ENCODE data around the gene CPN2. TPM values are rescaled to one million over a fixed set of nuclear protein-coding genes. Genes with fewer than 3 reads are reported as not detected.

The CPN2 gene
- total RNA-seq, 2 experiments from 2014 or later = not detected

- Mint-ChIP-seq H3K4me1 (ENCODE audit: low read depth) (peaks cover 38% of the 10 kb centered on the region), H3K27me3 (peaks cover 4% of the 10 kb centered on the region), H3K36me3 (peaks cover 3% of the 10 kb centered on the region), H3K4me3 (peak overlapping the region; percentile 30), H3K27ac (peak overlapping the region; percentile 85), H3K9me3 (peaks cover 4% of the 10 kb centered on the region)
- ChIA-PET POLR2A (no interaction called here), CTCF (interaction anchor here (0.7 to 4.7 kb wide), 4 partner anchors 9 to 641 kb away, joined by 3 to 40 read pairs (median 3); no protein-coding TSS in a partner anchor)
- intact Hi-C loops (cut with micrococcal nuclease) = loop anchor here (1.0 to 10.0 kb wide), 6 partner anchors 52 to 714 kb away; partner anchors contain the start of genes HES1 and OPA1
- DNase-seq = peak; percentile 74
These were observed 44.1 kb downstream of the CPN2 start for GRCh38 chr3:194306771-194307640.

GRCh38 chr3:194306109-194306686, 44.9 kb downstream of the CPN2 start:
- Mint-ChIP-seq H3K36me3 (peaks cover 3% of the 10 kb centered on the region), H3K27ac (peak overlapping the region; percentile 85), H3K4me1 (ENCODE audit: low read depth) (peaks cover 38% of the 10 kb centered on the region), H3K9me3 (peaks cover 4% of the 10 kb centered on the region), H3K27me3 (peaks cover 2% of the 10 kb centered on the region), H3K4me3 (peak overlapping the region; percentile 30)
- POLR2A ChIA-PET = no interaction called here
- peak; percentile 77 for DNase-seq
- CTCF ChIA-PET = interaction anchor here (1.3 to 4.7 kb wide), 2 partner anchors 10 to 525 kb away, joined by 3 to 40 read pairs; no protein-coding TSS in a partner anchor
- intact Hi-C loops (cut with micrococcal nuclease) = loop anchor here (2.0 to 10.0 kb wide), 4 partner anchors 51 to 234 kb away; partner anchors contain the start of gene HES1

GRCh38 chr3:194305356-194306108, 45.6 kb downstream of the CPN2 start:
- H3K4me1 Mint-ChIP-seq (ENCODE audit: low read depth) = peaks cover 38% of the 10 kb centered on the region
- peak; percentile 8 for DNase-seq
- POLR2A ChIA-PET = no interaction called here
- peak overlapping the region; percentile 6 for H3K27ac Mint-ChIP-seq
- peaks cover 3% of the 10 kb centered on the region for H3K36me3 Mint-ChIP-seq
- CTCF ChIA-PET = interaction anchor here (4.7 kb wide), 1 partner anchor 10 kb away, joined by 40 read pairs; no protein-coding TSS in a partner anchor
- peaks cover 4% of the 10 kb centered on the region for H3K9me3 Mint-ChIP-seq
- intact Hi-C loops (cut with micrococcal nuclease) = loop anchor here (2.0 to 10.0 kb wide), 4 partner anchors 51 to 233 kb away; partner anchors contain the start of gene HES1
- no peak overlapping the region for H3K4me3 Mint-ChIP-seq
- peaks cover 2% of the 10 kb centered on the region for H3K27me3 Mint-ChIP-seq

DNA sequence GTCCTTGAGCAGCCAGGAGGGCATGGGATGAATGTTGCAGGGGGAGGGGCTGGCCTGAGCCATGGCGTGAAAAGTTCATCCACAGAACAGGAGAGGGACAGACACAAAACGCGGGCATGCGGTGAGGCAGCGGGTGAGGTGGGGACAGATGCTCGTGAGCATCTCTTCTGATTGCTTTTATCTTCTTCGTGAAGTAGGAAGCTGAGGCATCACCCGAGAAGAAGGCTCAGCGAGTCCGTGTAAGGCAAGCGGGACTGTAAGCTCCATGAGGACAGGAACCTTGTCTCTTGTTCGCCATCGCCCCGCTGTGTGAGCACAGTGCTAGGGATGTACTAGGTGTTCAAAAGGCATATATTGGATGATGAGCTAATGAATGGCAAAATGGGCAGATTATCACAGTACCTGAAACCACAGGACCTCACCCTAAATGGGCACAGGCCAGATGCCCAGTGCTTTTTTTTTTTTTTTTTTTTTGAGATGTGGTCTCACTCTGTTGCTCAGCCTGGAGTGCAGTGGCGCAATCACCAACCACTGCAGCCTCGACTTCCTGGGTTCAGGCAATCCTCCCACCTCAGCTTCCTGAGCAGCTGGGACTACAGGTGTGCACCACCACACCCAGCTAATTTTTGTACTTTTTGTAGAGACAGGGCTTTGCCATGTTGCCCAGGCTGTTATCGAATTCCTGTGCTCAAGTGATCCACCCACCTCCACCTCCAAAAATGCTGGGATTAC, 46.8 kb downstream of the CPN2 start:
- intact Hi-C loops (cut with micrococcal nuclease) = loop anchor here (10.0 kb wide), 1 partner anchor 100 kb away; no protein-coding TSS in a partner anchor
- H3K27me3 Mint-ChIP-seq = peaks cover 2% of the 10 kb centered on the region
- peak; percentile 9 for DNase-seq
- H3K36me3 Mint-ChIP-seq = peaks cover 3% of the 10 kb centered on the region
- no peak overlapping the region for H3K4me3 Mint-ChIP-seq
- H3K9me3 Mint-ChIP-seq = peaks cover 4% of the 10 kb centered on the region
- no peak overlapping the region for H3K27ac Mint-ChIP-seq
- CTCF ChIA-PET = interaction anchor here (4.7 kb wide), 1 partner anchor 12 kb away, joined by 40 read pairs; no protein-coding TSS in a partner anchor
- H3K4me1 Mint-ChIP-seq (ENCODE audit: low read depth) = peaks cover 43% of the 10 kb centered on the region
- POLR2A ChIA-PET = no interaction called here

GRCh38 chr3:194303749-194304148, 47.4 kb downstream of the CPN2 start:
- POLR2A ChIA-PET = no interaction called here
- Mint-ChIP-seq H3K4me1 (ENCODE audit: low read depth) (peaks cover 38% of the 10 kb centered on the region), H3K27me3 (peaks cover 2% of the 10 kb centered on the region), H3K27ac (no peak overlapping the region), H3K9me3 (peaks cover 4% of the 10 kb centered on the region), H3K4me3 (no peak overlapping the region), H3K36me3 (peaks cover 3% of the 10 kb centered on the region)
- DNase-seq = peak; percentile 4
- intact Hi-C loops (cut with micrococcal nuclease) = loop anchor here (10.0 kb wide), 1 partner anchor 99 kb away; no protein-coding TSS in a partner anchor
- CTCF ChIA-PET = interaction anchor here (4.7 kb wide), 1 partner anchor 12 kb away, joined by 40 read pairs; no protein-coding TSS in a partner anchor

DNA sequence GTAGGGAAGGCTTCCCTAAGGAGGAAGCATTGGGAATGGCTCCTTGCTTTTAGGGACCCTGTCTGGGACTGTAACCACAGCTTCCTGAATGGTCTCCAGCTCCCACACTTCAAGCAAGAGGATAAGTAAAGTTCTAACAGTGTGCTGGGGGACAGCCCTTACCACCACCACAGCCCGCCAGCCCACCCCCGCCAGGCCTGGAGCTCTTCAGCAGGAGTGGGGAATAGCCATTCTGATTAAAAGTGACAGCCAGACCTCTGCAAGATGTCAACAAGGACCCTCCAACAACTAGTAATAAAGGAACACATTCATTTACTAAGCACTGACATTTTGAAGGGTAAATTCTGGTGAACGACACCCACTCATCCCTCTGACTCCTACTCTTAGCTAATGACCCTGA, 49.4 kb downstream of the CPN2 start:
- DNase-seq = no peak
- Mint-ChIP-seq H3K4me1 (ENCODE audit: low read depth) (peaks cover 23% of the 10 kb centered on the region), H3K27ac (no peak overlapping the region), H3K36me3 (peaks cover 3% of the 10 kb centered on the region), H3K9me3 (peaks cover 4% of the 10 kb centered on the region), H3K4me3 (no peak overlapping the region), H3K27me3 (peaks cover 4% of the 10 kb centered on the region)
- POLR2A ChIA-PET = no interaction called here
- intact Hi-C loops (cut with micrococcal nuclease) = loop anchor here (10.0 kb wide), 1 partner anchor 97 kb away; no protein-coding TSS in a partner anchor
- CTCF ChIA-PET = no interaction called here

DNA sequence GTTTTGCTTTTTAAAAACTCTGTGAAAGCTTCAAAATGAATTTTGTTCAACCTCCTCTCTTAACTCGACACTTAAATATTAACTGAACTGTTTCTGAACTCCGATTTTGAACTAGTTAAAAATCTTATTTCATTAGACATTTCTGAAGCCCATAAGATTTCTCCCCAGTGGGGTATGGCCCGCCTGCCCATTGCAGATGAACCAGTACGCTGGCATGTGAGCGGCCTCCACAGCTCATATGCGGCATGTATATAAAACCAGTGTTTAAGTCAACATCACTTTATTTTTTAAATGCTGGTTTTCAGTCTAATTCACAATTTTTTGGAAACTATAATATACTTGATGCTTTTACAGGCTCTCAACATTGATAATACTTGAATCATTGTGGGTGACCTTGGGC, 50.2 kb downstream of the CPN2 start:
- Mint-ChIP-seq H3K4me3 (no peak overlapping the region), H3K27ac (no peak overlapping the region), H3K27me3 (peaks cover 4% of the 10 kb centered on the region), H3K9me3 (peaks cover 4% of the 10 kb centered on the region), H3K4me1 (ENCODE audit: low read depth) (peaks cover 15% of the 10 kb centered on the region), H3K36me3 (peaks cover 3% of the 10 kb centered on the region)
- intact Hi-C loops (cut with micrococcal nuclease) = loop anchor here (10.0 kb wide), 1 partner anchor 96 kb away; no protein-coding TSS in a partner anchor
- CTCF ChIA-PET = interaction anchor here (0.5 to 1.4 kb wide), 2 partner anchors 33 to 1491 kb away, joined by 3 read pairs; no protein-coding TSS in a partner anchor
- POLR2A ChIA-PET = no interaction called here
- no peak for DNase-seq

DNA sequence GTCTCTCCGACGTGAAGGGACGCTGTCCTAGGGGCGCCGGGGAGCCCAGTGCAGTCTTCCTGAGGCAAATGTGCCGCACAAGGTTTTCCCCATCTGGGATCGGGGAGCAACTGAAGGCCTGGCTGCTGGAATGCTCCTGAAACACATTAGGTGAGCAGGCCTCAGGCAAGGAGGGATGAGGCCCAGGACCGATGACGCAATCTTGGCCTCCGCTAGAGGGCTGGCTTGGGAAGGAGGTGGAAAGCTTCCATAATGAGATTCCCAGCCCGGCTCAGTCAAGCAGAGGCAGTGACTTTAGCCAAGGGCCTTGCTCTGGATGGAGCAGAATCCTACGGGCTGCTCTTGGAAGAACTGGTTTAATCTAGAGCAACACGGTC, 50.8 kb downstream of the CPN2 start:
- Mint-ChIP-seq H3K27me3 (peaks cover 4% of the 10 kb centered on the region), H3K27ac (no peak overlapping the region), H3K36me3 (peaks cover 3% of the 10 kb centered on the region), H3K9me3 (peaks cover 4% of the 10 kb centered on the region), H3K4me1 (ENCODE audit: low read depth) (peaks cover 9% of the 10 kb centered on the region), H3K4me3 (no peak overlapping the region)
- ChIA-PET CTCF (interaction anchor here (1.4 kb wide), 1 partner anchor 33 kb away, joined by 3 read pairs; no protein-coding TSS in a partner anchor), POLR2A (no interaction called here)
- intact Hi-C loops (cut with micrococcal nuclease) = loop anchor here (10.0 kb wide), 1 partner anchor 96 kb away; no protein-coding TSS in a partner anchor
- DNase-seq = no peak

- H3K27me3 Mint-ChIP-seq = peaks cover 3% of the 10 kb centered on the region
- ChIA-PET CTCF (interaction anchor here (2.9 kb wide), 1 partner anchor 17 kb away, joined by 15 read pairs; no protein-coding TSS in a partner anchor), POLR2A (no interaction called here)
- peaks cover 4% of the 10 kb centered on the region for H3K4me1 Mint-ChIP-seq (ENCODE audit: low read depth)
- H3K36me3 Mint-ChIP-seq = no peaks in the 10 kb centered on the region
- H3K27ac Mint-ChIP-seq = no peak overlapping the region
- H3K9me3 Mint-ChIP-seq = no peaks in the 10 kb centered on the region
- H3K4me3 Mint-ChIP-seq = no peak overlapping the region
- intact Hi-C loops (cut with micrococcal nuclease) = no loop called here
- DNase-seq = no peak
These were observed 52.5 kb downstream of the CPN2 start for GRCh38 chr3:194298331-194299227.

- intact Hi-C loops (cut with micrococcal nuclease) = no loop called here
- POLR2A ChIA-PET = interaction anchor here (0.6 kb wide), 1 partner anchor 106 kb away, joined by 3 read pairs; no protein-coding TSS in a partner anchor
- Mint-ChIP-seq H3K36me3 (no peaks in the 10 kb centered on the region), H3K4me1 (ENCODE audit: low read depth) (peaks cover 4% of the 10 kb centered on the region), H3K4me3 (no peak overlapping the region), H3K27ac (no peak overlapping the region), H3K27me3 (peaks cover 5% of the 10 kb centered on the region), H3K9me3 (no peaks in the 10 kb centered on the region)
- CTCF ChIA-PET = no interaction called here
- DNase-seq = no peak
These were observed 54.5 kb downstream of the CPN2 start for GRCh38 chr3:194296454-194297263.

Measured in activated CD4-positive, alpha-beta memory T cell treated with anti-CD3 and anti-CD28 coated beads for 36 hours (primary cell).